CD4-positive, alpha-beta T cell (primary cell): ENCODE results near the gene TPCN2. TPM values are rescaled to one million over a fixed set of nuclear protein-coding genes. Genes with fewer than 3 reads are reported as not detected.

ENCODE experiments used
- ATAC-seq: fragments of 200-7000 bp; cut with Tn5 transposase; one replicate; pipeline ENCODE4 v1.10.0; 2022; ENCODE audit warnings: mild to moderate bottlenecking; ENCODE audit not compliant: poor library complexity
- CTCF ChIA-PET: fragments of 350-600 bp; sonication (Branson Sonifier 250); formaldehyde crosslinking; loops from one replicate; lab custom pipeline; 2021; ENCODE audit warnings: antibody characterized with exemption, inconsistent platforms; lab: Charles Lee
- POLR2A ChIA-PET: fragments of 350-600 bp; sonication (Branson Sonifier 250); formaldehyde crosslinking; loops from one replicate; lab custom pipeline; 2021; ENCODE audit warnings: antibody characterized with exemption, inconsistent platforms; lab: Charles Lee
- DNase-seq, 14 experiments: peaks; one replicate each; pipeline ENCODE4 v3.0.0-alpha.2; 2013 to 2020; ENCODE audit warnings: mixed read lengths in 2 of 14
- H3K27ac ChIP-seq, 2 donors: one replicate each; pipeline versions ENCODE4 v1.5.1 to v1.7.0; 2013; ENCODE audit warnings: low read length in 2 of 2, low read depth in 1 of 2, mild to moderate bottlenecking in 1 of 2
- H3K27me3 ChIP-seq, 2 experiments: 1 replicate in 1 of 2; 2 replicates in 1 of 2; pipeline versions ENCODE4 v1.6.1 to v1.7.0; 2013; ENCODE audit warnings: low read length in 2 of 2, control low read depth in 1 of 2, mild to moderate bottlenecking in 1 of 2, moderate library complexity in 1 of 2; ENCODE audit not compliant: insufficient read depth in 2 of 2, control insufficient read depth in 1 of 2
- H3K36me3 ChIP-seq: one replicate; pipeline ENCODE4 v1.6.1; 2013; ENCODE audit warnings: low read length, control low read depth; ENCODE audit not compliant: insufficient read depth
- H3K4me1 ChIP-seq: one replicate; pipeline ENCODE4 v1.6.1; 2013; ENCODE audit warnings: low read length, control low read depth; ENCODE audit not compliant: insufficient read depth
- H3K4me3 ChIP-seq: one replicate; pipeline ENCODE4 v1.5.1; 2013; ENCODE audit warnings: mild to moderate bottlenecking, low read length, moderate library complexity
- H3K9me3 ChIP-seq, 2 experiments: 1 replicate in 1 of 2; 2 replicates in 1 of 2; pipeline versions ENCODE4 v1.6.1 to v1.7.0; 2013; ENCODE audit warnings: low read length in 2 of 2, mild to moderate bottlenecking in 2 of 2, control low read depth in 1 of 2, moderate library complexity in 1 of 2; ENCODE audit not compliant: control insufficient read depth in 1 of 2, insufficient read depth in 1 of 2
- H3K27ac Mint-ChIP-seq: one replicate; pipeline ENCODE4 v1.8.0; 2020; ENCODE audit warnings: mixed read lengths
- H3K27me3 Mint-ChIP-seq: one replicate; pipeline ENCODE4 v1.8.0; 2021; ENCODE audit warnings: mixed read lengths
- H3K36me3 Mint-ChIP-seq: one replicate; pipeline ENCODE4 v1.8.0; 2021; ENCODE audit warnings: low read depth, mixed read lengths
- H3K4me1 Mint-ChIP-seq: one replicate; pipeline ENCODE4 v1.8.0; 2021; ENCODE audit warnings: low read depth, mixed read lengths
- H3K4me3 Mint-ChIP-seq: one replicate; pipeline ENCODE4 v1.8.0; 2020; ENCODE audit warnings: mild to moderate bottlenecking, mixed read lengths
- H3K9me3 Mint-ChIP-seq: one replicate; pipeline ENCODE4 v1.8.0; 2020; ENCODE audit warnings: mixed read lengths
- CTCF ChIP-seq: fragments of 200-600 bp; IDR thresholded peaks from one replicate; pipeline ENCODE4 v1.8.0; 2022; ENCODE audit warnings: antibody characterized with exemption, mild to moderate bottlenecking
- intact Hi-C, 2 experiments: fragments of 100-400 bp; cut with DNase I in 1 of 2; cut with micrococcal nuclease in 1 of 2; formaldehyde crosslinking; loops; one replicate each; pipeline versions ENCODE4 v1.15.1 to v1.9.0; 2023 to 2025; cut with DNase I, micrococcal nuclease
- total RNA-seq, 174 experiments: library from RNA in 2 of 174; stranded (reverse) in 2 of 174; gene quantifications; one replicate each; pipeline ENCODE4 v1.2.3 and lab custom pipeline; 2021 to 2026

Gene TPCN2
- total RNA-seq, 2 experiments from 2014 or later, result 10.2 to 11.5 TPM

- CTCF ChIA-PET, result no interaction called here
- Mint-ChIP-seq H3K27ac (no peak overlapping the region), H3K36me3 (no peaks in the 10 kb centered on the region), H3K4me1 (peaks cover 23% of the 10 kb centered on the region), H3K4me3 (no peak overlapping the region), H3K9me3 (peaks cover 4% of the 10 kb centered on the region), H3K27me3 (no peaks in the 10 kb centered on the region)
- no peaks in the 10 kb centered on the region for H3K27me3 ChIP-seq
- peaks cover 0 to 13% of the 10 kb centered on the region in 2 experiments for H3K9me3 ChIP-seq
- no peak for ATAC-seq
- H3K4me1 ChIP-seq, result peaks cover 18% of the 10 kb centered on the region
- no peak overlapping the region for H3K27ac ChIP-seq
- H3K36me3 ChIP-seq, result no peaks in the 10 kb centered on the region
- peak in 1 of 14 experiments; percentile 16 for DNase-seq
- no peak overlapping the region for H3K4me3 ChIP-seq
- no peak for TF ChIP-seq CTCF
- intact Hi-C loops, result no loop called here
- POLR2A ChIA-PET, result no interaction called here
These were observed 80.9 kb downstream of the TPCN2 start for GRCh38 chr11:69129647-69130046.

- H3K36me3 Mint-ChIP-seq, result no peaks in the 10 kb centered on the region
- CTCF ChIA-PET, result no interaction called here
- peaks cover 20% of the 10 kb centered on the region for H3K4me1 Mint-ChIP-seq
- POLR2A ChIA-PET, result no interaction called here
- Histone ChIP-seq H3K27me3 (no peaks in the 10 kb centered on the region), H3K27ac (no peak overlapping the region), H3K4me1 (peaks cover 15% of the 10 kb centered on the region), H3K4me3 (no peak overlapping the region), H3K36me3 (no peaks in the 10 kb centered on the region), H3K9me3 (peaks cover 0 to 13% of the 10 kb centered on the region in 2 experiments)
- H3K4me3 Mint-ChIP-seq, result no peak overlapping the region
- no peak for TF ChIP-seq CTCF
- DNase-seq, result peak in 1 of 14 experiments; percentile 12
- intact Hi-C loops, result no loop called here
- ATAC-seq, result no peak
- H3K27ac Mint-ChIP-seq, result no peak overlapping the region
- peaks cover 4% of the 10 kb centered on the region for H3K9me3 Mint-ChIP-seq
- no peaks in the 10 kb centered on the region for H3K27me3 Mint-ChIP-seq
These were observed 81.9 kb downstream of the TPCN2 start for GRCh38 chr11:69130654-69131053.

GRCh38 chr11:69131121-69131566 is 82.4 kb downstream of the TPCN2 start:
- TF ChIP-seq CTCF, result no peak
- Histone ChIP-seq H3K36me3 (no peaks in the 10 kb centered on the region), H3K9me3 (peaks cover 0 to 13% of the 10 kb centered on the region in 2 experiments), H3K27me3 (no peaks in the 10 kb centered on the region), H3K4me1 (peaks cover 15% of the 10 kb centered on the region), H3K27ac (no peak overlapping the region), H3K4me3 (no peak overlapping the region)
- DNase-seq (peak in 1 of 14 experiments; percentile 14), ATAC-seq (no peak)
- Mint-ChIP-seq H3K9me3 (peaks cover 4% of the 10 kb centered on the region), H3K4me3 (no peak overlapping the region), H3K27me3 (no peaks in the 10 kb centered on the region), H3K36me3 (no peaks in the 10 kb centered on the region), H3K27ac (no peak overlapping the region), H3K4me1 (peaks cover 20% of the 10 kb centered on the region)
- CTCF ChIA-PET, result no interaction called here
- POLR2A ChIA-PET, result no interaction called here
- intact Hi-C loops, result no loop called here
